Activated T-cell treated with anti-CD3 and anti-CD28 coated beads, Interleukin-2, amount 50 U/mL, for 24 hours (primary cell): ENCODE results near the gene NKAPL.
"Not testable (repeated sequence)": the region's sequence is repeated elsewhere in the genome, so short reads cannot be mapped to it uniquely, and the experiment has no call there.

Experiments used
- DNase-seq: peaks from one replicate; pipeline ENCODE4 v3.0.0-alpha.2; 2020
- H3K27ac Mint-ChIP-seq: 2 replicates; pipeline ENCODE4 v1.8.0; 2020; ENCODE audit warnings: mild to moderate bottlenecking, mixed read lengths
- H3K27me3 Mint-ChIP-seq: 2 replicates; pipeline ENCODE4 v1.8.0; 2020; ENCODE audit warnings: mixed read lengths
- H3K36me3 Mint-ChIP-seq: 2 replicates; pipeline ENCODE4 v1.8.0; 2020; ENCODE audit warnings: low read depth, mixed read lengths
- H3K4me1 Mint-ChIP-seq: 2 replicates; pipeline ENCODE4 v1.8.0; 2020; ENCODE audit warnings: low read depth, mixed read lengths
- H3K4me3 Mint-ChIP-seq: 2 replicates; pipeline ENCODE4 v1.8.0; 2020; ENCODE audit warnings: mild to moderate bottlenecking, moderate library complexity, mixed read lengths
- H3K9me3 Mint-ChIP-seq: 2 replicates; pipeline ENCODE4 v1.8.0; 2020; ENCODE audit warnings: mixed read lengths

Gene NKAPL

GRCh38 chr6:28306363-28306762, 47.3 kb downstream of the NKAPL start:
- H3K4me1 Mint-ChIP-seq: peaks cover 26% of the 10 kb centered on the region
- H3K27me3 Mint-ChIP-seq: peaks cover 28% of the 10 kb centered on the region
- H3K9me3 Mint-ChIP-seq, H3K27ac Mint-ChIP-seq, DNase-seq, H3K4me3 Mint-ChIP-seq, H3K36me3 Mint-ChIP-seq: not testable (repeated sequence)
